ENCODE measurements around the gene KCNN3. TPM values are rescaled to one million over a fixed set of nuclear protein-coding genes. Genes with fewer than 3 reads are reported as not detected.

KCNN3 gene
- total and polyA plus RNA-seq, 2 of the 8 experiments (the other 6 are each of a cell fraction or from before 2014, with no cell fraction given) = 2.8 to 3.7 TPM

- H3K9ac ChIP-seq (replicated peaks in 1 of 4; ENCODE audit: extremely low read depth in 1 of 4, low read depth in 3 of 4, low read length in 3 of 4) = no peak overlapping the region
- no peaks in the 10 kb centered on the region for H3K36me3 ChIP-seq (ENCODE audit: control insufficient read depth in 2 of 4, insufficient read depth in 4 of 4, low read length in 3 of 4)
- CTCF ChIA-PET (ENCODE audit: partially characterized antibody) = interaction anchor here (0.6 to 3.9 kb wide), 35 partner anchors 8 to 369 kb away, joined by 3 to 19 read pairs (median 4); no protein-coding TSS in a partner anchor
- DNase-seq (ENCODE audit: low read depth in 1 of 2, low spot score in 2 of 2) (no peak), FAIRE-seq (no peak)
- TF ChIP-seq FOSL1 (IDR thresholded peaks at IDR 0.05; ENCODE audit: insufficient read depth, low read depth, low read length) (no peak), RXRA (IDR thresholded peaks at IDR 0.05; ENCODE audit: insufficient read depth, low read depth, low read length) (no peak), ASH2L (IDR thresholded peaks at IDR 0.05; ENCODE audit: low read length) (no peak), TAF7 (optimal IDR thresholded peaks at IDR 0.05; ENCODE audit: borderline replicate concordance, low read depth, low read length) (no peak), KDM4A (IDR thresholded peaks at IDR 0.05; ENCODE audit: low read depth, low read length, severe bottlenecking) (no peak), SP2 (IDR thresholded peaks at IDR 0.05; ENCODE audit: low read length) (no peak), KDM1A (IDR thresholded peaks at IDR 0.05; ENCODE audit: borderline replicate concordance, low read length) (no peak), CBX8 (IDR thresholded peaks at IDR 0.05; ENCODE audit: borderline replicate concordance, low read depth, low read length) (no peak), KDM5A (IDR thresholded peaks at IDR 0.05; ENCODE audit: low read length) (no peak), RAD21 (IDR thresholded peaks at IDR 0.05 in 1 of 2, conservative IDR thresholded peaks at IDR 0.05 in 1 of 2; ENCODE audit: low read depth in 2 of 2, low read length in 2 of 2) (no peak)
- TF ChIP-seq, protein P1, sequence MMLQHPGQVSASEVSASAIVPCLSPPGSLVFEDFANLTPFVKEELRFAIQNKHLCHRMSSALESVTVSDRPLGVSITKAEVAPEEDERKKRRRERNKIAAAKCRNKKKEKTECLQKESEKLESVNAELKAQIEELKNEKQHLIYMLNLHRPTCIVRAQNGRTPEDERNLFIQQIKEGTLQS (IDR thresholded peaks at IDR 0.05; ENCODE audit: insufficient read depth, low read depth, low read length) = no peak
- no peak overlapping the region for H3K56ac ChIP-seq (replicated peaks; ENCODE audit: insufficient read length, low read depth, low read length)
- H3K14ac ChIP-seq (ENCODE audit: insufficient read length) = no peak overlapping the region
- no peak overlapping the region for H4K8ac ChIP-seq (ENCODE audit: extremely low read depth, insufficient read depth, low read length)
- H4K91ac ChIP-seq (replicated peaks; ENCODE audit: insufficient read length, low read length) = no peak overlapping the region
- POLR2A ChIA-PET (ENCODE audit: partially characterized antibody) = interaction anchor here (0.5 to 0.6 kb wide), 2 partner anchors 54 to 250 kb away, joined by 3 to 4 read pairs; no protein-coding TSS in a partner anchor
- H2BK15ac ChIP-seq (ENCODE audit: low read length) = no peak overlapping the region
- no peak overlapping the region for H3K4me3 ChIP-seq (ENCODE audit: extremely low read depth in 1 of 4, insufficient read depth in 2 of 4, low read depth in 3 of 4, low read length in 4 of 4)
- peaks cover 0 to 13% (median 9%) of the 10 kb centered on the region in 4 experiments; a peak in 5 of 7 replicates for H3K4me1 ChIP-seq (replicated peaks in 1 of 4; ENCODE audit: control insufficient read depth in 3 of 4, insufficient read depth in 4 of 4, low read length in 3 of 4)
- H2BK5ac ChIP-seq (ENCODE audit: low read depth, low read length) = no peak overlapping the region
- H3K79me1 ChIP-seq (ENCODE audit: low read depth, low read length) = no peaks in the 10 kb centered on the region
- H2AK5ac ChIP-seq (ENCODE audit: low read depth, low read length) = no peak overlapping the region
- no peaks in the 10 kb centered on the region for H4K20me1 ChIP-seq (replicated peaks in 1 of 2; ENCODE audit: control insufficient read depth in 1 of 2, insufficient read depth in 2 of 2, low read length in 2 of 2)
- no peak overlapping the region for H2BK120ac ChIP-seq (replicated peaks; ENCODE audit: low read depth, low read length)
- H3K4me2 ChIP-seq (ENCODE audit: insufficient read depth in 1 of 2, low read depth in 2 of 2, low read length in 2 of 2) = no peak overlapping the region
- H3K4ac ChIP-seq (replicated peaks; ENCODE audit: insufficient read length, low read depth, low read length) = no peak overlapping the region
- H3K9me3 ChIP-seq (ENCODE audit: insufficient read depth in 2 of 2, low read depth in 1 of 2, low read length in 1 of 2) = peaks cover 4 to 8% of the 10 kb centered on the region in 2 experiments; a peak in 3 of 4 replicates
- H2BK12ac ChIP-seq (ENCODE audit: low read depth, low read length) = no peak overlapping the region
- no peak overlapping the region; the same call in 1 of the 2 replicates for H2AFZ ChIP-seq (ENCODE audit: low read length)
- no peak overlapping the region for H3K23ac ChIP-seq (ENCODE audit: insufficient read length)
- no peaks in the 10 kb centered on the region for H3K27me3 ChIP-seq (replicated peaks in 1 of 4; ENCODE audit: control insufficient read depth in 3 of 4, extremely low read depth in 1 of 4, insufficient read depth in 3 of 4, low read length in 3 of 4)
- no peak overlapping the region for H3K18ac ChIP-seq (ENCODE audit: extremely low read depth, low read length)
- no peaks in the 10 kb centered on the region for H3K23me2 ChIP-seq (ENCODE audit: low read depth, low read length)
- H3K27ac ChIP-seq (ENCODE audit: low read depth, low read length) = no peak overlapping the region
- H3K79me2 ChIP-seq (ENCODE audit: control insufficient read depth in 1 of 2, insufficient read depth in 2 of 2, low read length in 2 of 2) = no peaks in the 10 kb centered on the region
- H4K5ac ChIP-seq (ENCODE audit: insufficient read length, low read depth, low read length) = no peak overlapping the region
- no peak overlapping the region for H2BK20ac ChIP-seq (ENCODE audit: low read length)
Observed at GRCh38 chr1:154741327-154741726, 128.8 kb downstream of the KCNN3 start.
